ENCODE data around the gene ABHD16A. TPM values are rescaled to one million over a fixed set of nuclear protein-coding genes. Genes with fewer than 3 reads are reported as not detected.

ABHD16A gene
- total and polyA plus RNA-seq, 4 donors: 26.6 to 59.4 (median 34.9) TPM

- no peak for DNase-seq (ENCODE audit: low spot score)
- 60% methylated on average over 5 of the region's 5 CpGs for WGBS
- no peaks in the 10 kb centered on the region for H3K27me3 ChIP-seq (ENCODE audit: control insufficient read depth in 4 of 4, insufficient read depth in 4 of 4, low read length in 3 of 4)
- H3K4me1 ChIP-seq (ENCODE audit: control insufficient read depth in 4 of 4, insufficient read depth in 4 of 4, low read length in 3 of 4): peaks cover 0 to 17% (median 14%) of the 10 kb centered on the region in 4 donors
- no peaks in the 10 kb centered on the region for H3K9me3 ChIP-seq (ENCODE audit: control insufficient read depth in 4 of 4, low read length in 3 of 4)
- H3K4me3 ChIP-seq (ENCODE audit: low read depth in 1 of 3, low read length in 3 of 3): no peak overlapping the region
- H3K9ac ChIP-seq (ENCODE audit: low read depth in 1 of 2, low read length in 2 of 2): no peak overlapping the region
- TF ChIP-seq CTCF (IDR thresholded peaks at IDR 0.05; ENCODE audit: low read depth, low read length, missing input control): no peak
- no peak for TF ChIP-seq EGR1 (IDR thresholded peaks at IDR 0.05; ENCODE audit: low read depth in 2 of 2)
- TF ChIP-seq NR2F2 (IDR thresholded peaks at IDR 0.05): no peak
- no peak for TF ChIP-seq MAX (IDR thresholded peaks at IDR 0.05)
- TF ChIP-seq JUND (IDR thresholded peaks at IDR 0.05): no peak
- no peak for TF ChIP-seq YY1 (IDR thresholded peaks at IDR 0.05)
- no peak for TF ChIP-seq HNF4A (conservative IDR thresholded peaks at IDR 0.05)
- no peak for TF ChIP-seq SP1 (IDR thresholded peaks at IDR 0.05)
- no peak for TF ChIP-seq HNF4G (IDR thresholded peaks at IDR 0.05)
- TF ChIP-seq FOXA1 (IDR thresholded peaks at IDR 0.05): no peak
- TF ChIP-seq GABPA (IDR thresholded peaks at IDR 0.05 in 1 of 2, conservative IDR thresholded peaks at IDR 0.05 in 1 of 2): no peak
- no peak overlapping the region for H3K27ac ChIP-seq (ENCODE audit: low read depth in 1 of 2, low read length in 2 of 2)
- peaks cover 8 to 11% (median 9%) of the 10 kb centered on the region in 4 donors for H3K36me3 ChIP-seq (ENCODE audit: control insufficient read depth in 4 of 4, insufficient read depth in 3 of 4, low read depth in 1 of 4, low read length in 3 of 4)
Observed at GRCh38 chr6:31700740-31701401, 2.3 kb downstream of the ABHD16A start.

GRCh38 chr6:31697555-31697954 lies 5.6 kb downstream of the ABHD16A start:
- 77% methylated on average over 3 of the region's 3 CpGs for WGBS
- H3K9me3 ChIP-seq (ENCODE audit: control insufficient read depth in 4 of 4, low read length in 3 of 4): no peaks in the 10 kb centered on the region
- H3K9ac ChIP-seq (ENCODE audit: low read depth in 1 of 2, low read length in 2 of 2): no peak overlapping the region
- no peak overlapping the region for H3K4me3 ChIP-seq (ENCODE audit: low read depth in 1 of 3, low read length in 3 of 3)
- DNase-seq (ENCODE audit: low spot score): no peak
- no peak for TF ChIP-seq RXRA (IDR thresholded peaks at IDR 0.05)
- no peak for TF ChIP-seq CTCF (IDR thresholded peaks at IDR 0.05; ENCODE audit: low read depth, low read length, missing input control)
- no peak for TF ChIP-seq GABPA (IDR thresholded peaks at IDR 0.05 in 1 of 2, conservative IDR thresholded peaks at IDR 0.05 in 1 of 2)
- no peak for TF ChIP-seq ZBTB33 (IDR thresholded peaks at IDR 0.05)
- TF ChIP-seq SP1 (IDR thresholded peaks at IDR 0.05): no peak
- TF ChIP-seq YY1 (IDR thresholded peaks at IDR 0.05): no peak
- TF ChIP-seq NR2F2 (IDR thresholded peaks at IDR 0.05): no peak
- no peak for TF ChIP-seq FOXA2 (IDR thresholded peaks at IDR 0.05)
- TF ChIP-seq JUND (IDR thresholded peaks at IDR 0.05): no peak
- no peak for TF ChIP-seq HNF4A (conservative IDR thresholded peaks at IDR 0.05)
- no peak for TF ChIP-seq RAD21 (IDR thresholded peaks at IDR 0.05)
- H3K36me3 ChIP-seq (ENCODE audit: control insufficient read depth in 4 of 4, insufficient read depth in 3 of 4, low read depth in 1 of 4, low read length in 3 of 4): peaks cover 8 to 36% (median 21%) of the 10 kb centered on the region in 4 donors
- no peaks in the 10 kb centered on the region for H3K27me3 ChIP-seq (ENCODE audit: control insufficient read depth in 4 of 4, insufficient read depth in 4 of 4, low read length in 3 of 4)
- H3K27ac ChIP-seq (ENCODE audit: low read depth in 1 of 2, low read length in 2 of 2): no peak overlapping the region
- H3K4me1 ChIP-seq (ENCODE audit: control insufficient read depth in 4 of 4, insufficient read depth in 4 of 4, low read length in 3 of 4): peaks cover 0 to 17% (median 14%) of the 10 kb centered on the region in 4 donors

All from liver (tissue), 9 donors.